HepG2 (cell line): ENCODE results near the gene GNB1. TPM values are rescaled to one million over a fixed set of nuclear protein-coding genes. Genes with fewer than 3 reads are reported as not detected.

Experiments used
- AHDC1 ChIP-seq: sonication (generic); formaldehyde crosslinking; IDR thresholded peaks from 2 replicates; pipeline ENCODE4 v1.5.1; 2020; ENCODE audit warnings: mild to moderate bottlenecking, missing genetic modification reagents, borderline replicate concordance
- BCLAF1 ChIP-seq: fragments of 450-650 bp; IDR thresholded peaks from 2 replicates; pipeline ENCODE4 v1.6.1; 2017; ENCODE audit warnings: mild to moderate bottlenecking
- DR1 ChIP-seq: sonication (generic); formaldehyde crosslinking; IDR thresholded peaks from 2 replicates; pipeline ENCODE4 v1.8.0; 2021; ENCODE audit warnings: mild to moderate bottlenecking, missing genetic modification reagents, inconsistent platforms
- EP300 ChIP-seq, 3 experiments: sonication (generic) in 1 of 3; formaldehyde crosslinking in 1 of 3; IDR thresholded peaks; 2 replicates each; pipeline versions ENCODE4 v1.5.1 to v1.6.1; 2011 to 2020; ENCODE audit warnings: low read depth in 2 of 3, low read length in 2 of 3, borderline replicate concordance in 1 of 3, improper control_type of control experiment in 1 of 3, mild to moderate bottlenecking in 1 of 3, missing genetic modification reagents in 1 of 3, moderate library complexity in 1 of 3
- GFI1 ChIP-seq: sonication (generic); formaldehyde crosslinking; IDR thresholded peaks from 2 replicates; pipeline ENCODE4 v1.5.0; 2020; ENCODE audit warnings: missing genetic modification reagents, mild to moderate bottlenecking, borderline replicate concordance
- HNF4G ChIP-seq, 2 experiments: sonication (generic) in 1 of 2; formaldehyde crosslinking in 1 of 2; IDR thresholded peaks; 2 replicates each; pipeline versions ENCODE4 v1.4.0 to v1.6.1; 2011 to 2020; ENCODE audit warnings: borderline replicate concordance in 2 of 2, low read depth in 2 of 2, mild to moderate bottlenecking in 2 of 2, low read length in 1 of 2, missing genetic modification reagents in 1 of 2, moderate library complexity in 1 of 2
- JDP2 ChIP-seq: sonication (generic); formaldehyde crosslinking; IDR thresholded peaks from 2 replicates; pipeline ENCODE4 v1.8.1; 2022; ENCODE audit warnings: missing genetic modification reagents, borderline replicate concordance
- MTERF4 ChIP-seq: sonication (generic); formaldehyde crosslinking; IDR thresholded peaks from 2 replicates; pipeline ENCODE4 v1.8.0; 2023; ENCODE audit warnings: mild to moderate bottlenecking, missing genetic modification reagents
- NFE2L2 ChIP-seq: fragments of 150-350 bp; IDR thresholded peaks from 2 replicates; pipeline ENCODE4 v1.6.1; 2014; ENCODE audit warnings: low read length
- NFKB2 ChIP-seq: sonication (generic); formaldehyde crosslinking; IDR thresholded peaks from 2 replicates; pipeline ENCODE4 v1.4.0; 2020; ENCODE audit warnings: missing genetic modification reagents, borderline replicate concordance
- SKI ChIP-seq: fragments of 450-650 bp; IDR thresholded peaks from one replicate; pipeline ENCODE4 v1.6.1; 2018; ENCODE audit warnings: mild to moderate bottlenecking; ENCODE audit not compliant: partially characterized antibody
- ZBTB26 ChIP-seq: IDR thresholded peaks from 2 replicates; pipeline ENCODE4 v1.6.1; 2016; ENCODE audit warnings: missing compliant biosample characterization, missing genetic modification reagents, borderline replicate concordance
- ZFYVE20 ChIP-seq: sonication (generic); formaldehyde crosslinking; IDR thresholded peaks from 2 replicates; pipeline ENCODE4 v1.8.0; 2023; ENCODE audit warnings: low read depth, mild to moderate bottlenecking, moderate library complexity, missing genetic modification reagents, borderline replicate concordance
- ZNF75D ChIP-seq: sonication (generic); formaldehyde crosslinking; IDR thresholded peaks from 2 replicates; pipeline ENCODE4 v1.8.1; 2023; ENCODE audit warnings: missing genetic modification reagents, mild to moderate bottlenecking, borderline replicate concordance
- polyA plus RNA-seq, 8 experiments: library from polyadenylated mRNA; depleted of rRNA in 3 of 8; stranded (reverse) in 7 of 8; unstranded in 1 of 8; fragments of >200 nt; fragmentation: Illumina TruSeq in 4 of 8; extraction: Trizol in 4 of 8; gene quantifications; 2 replicates each; pipeline versions ENCODE4 v1.2.1 to v1.2.3, GENCODE V29; 2011 to 2016; ENCODE audit warnings: low read depth in 4 of 8, missing spikeins in 1 of 8, mixed read lengths in 1 of 8; ENCODE audit not compliant: insufficient read depth in 1 of 8
- total RNA-seq, 5 experiments: library from RNA; depleted of rRNA; stranded (reverse); fragments of >200 nt; fragmentation: Illumina TruSeq; extraction: Trizol; gene quantifications; 2 replicates each; pipeline ENCODE4 v1.2.3, GENCODE V29; 2016; ENCODE audit warnings: low read depth in 1 of 5

Gene GNB1
- total and polyA plus RNA-seq, 2 of the 13 experiments (the other 11 are each of a cell fraction or from before 2014, with no cell fraction given), result 66.2 to 327 TPM

GRCh38 chr1:1922956-1923833 is 32.3 kb upstream of the GNB1 start (continued):
- TF ChIP-seq AHDC1 (CRISPR knock-in tag) (no peak), MTERF4 (CRISPR knock-in tag) (0 out of 2 replicates have a peak, but pooled peaks have one; percentile 33), ZNF75D (CRISPR knock-in tag) (no peak), NFKB2 (peak; percentile 48; the same call in 1 of the 2 replicates), HNF4G (IDR thresholded peaks at IDR 0.05; ENCODE audit: borderline replicate concordance, low read depth, low read length) (peak; percentile 71), HNF4G (CRISPR knock-in tag; IDR thresholded peaks at IDR 0.05; ENCODE audit: borderline replicate concordance, low read depth) (peak; percentile 27; the same call in 1 of the 2 replicates), ZFYVE20 (CRISPR knock-in tag) (no peak), DR1 (no peak; the same call in 1 of the 2 replicates), JDP2 (CRISPR knock-in tag) (no peak), NFE2L2 (no peak), EP300 (IDR thresholded peaks at IDR 0.05; ENCODE audit: low read depth in 2 of 2, low read length in 2 of 2) (no peak), EP300 (CRISPR knock-in tag; IDR thresholded peaks at IDR 0.05; ENCODE audit: borderline replicate concordance) (no peak), BCLAF1 (no peak), GFI1 (peak; percentile 47; the same call in 1 of the 2 replicates), ZBTB26 (CRISPR knock-in tag) (no peak; the same call in 1 of the 2 replicates), SKI (no peak)
